Posterior cingulate gyrus (tissue), 11 donors: ENCODE measurements around the gene PCDH18.
"Not testable (repeated sequence)": the region's sequence is repeated elsewhere in the genome, so short reads cannot be mapped to it uniquely, and the experiment has no call there.

Experiments used
- DNase-seq, 10 donors: peaks; one replicate each; pipeline versions ENCODE4 v3.0.0 to v3.0.0-alpha.2; 2020 to 2021; ENCODE audit warnings: mixed read lengths in 3 of 10
- intact Hi-C: fragments of 100-400 bp; cut with DNase I; formaldehyde crosslinking; loops from one replicate; pipeline ENCODE4 v1.15.1; 2023

The PCDH18 gene

DNA sequence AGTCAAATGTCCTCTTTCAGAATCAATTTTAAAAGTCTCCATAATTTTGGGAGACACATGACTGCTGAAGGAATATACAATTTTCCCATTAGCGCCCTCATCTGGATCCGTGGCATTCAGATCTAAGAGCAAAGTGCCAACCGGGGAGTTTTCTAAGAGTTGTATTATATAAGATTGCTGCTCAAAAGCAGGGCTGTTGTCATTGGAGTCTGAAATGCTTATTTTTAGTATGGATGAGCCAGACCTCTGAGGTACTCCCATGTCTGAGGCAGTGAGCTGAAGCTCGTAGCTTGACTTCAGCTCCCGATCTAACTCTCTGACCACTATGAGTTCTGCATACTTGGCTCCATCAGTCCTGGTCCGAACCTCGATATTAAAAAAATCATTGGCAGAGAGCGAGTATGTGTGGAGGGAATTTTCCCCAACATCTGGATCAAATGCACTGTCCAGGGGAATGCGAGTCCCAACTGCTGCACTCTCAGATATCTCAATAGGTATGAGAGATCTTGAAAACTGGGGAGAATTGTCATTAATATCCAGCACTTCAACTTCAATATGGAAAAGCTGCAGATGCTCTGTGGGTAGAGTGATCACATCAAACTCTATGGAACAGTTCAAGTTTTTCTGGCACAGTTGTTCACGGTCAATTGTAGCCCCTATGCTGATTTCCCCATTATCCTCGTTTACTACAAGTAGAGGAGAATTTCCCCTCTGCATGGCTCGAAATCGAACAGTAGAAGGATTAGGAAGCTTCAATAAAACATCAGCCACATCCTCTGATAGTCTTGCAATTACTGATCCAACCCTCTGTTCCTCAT lies 917 bp downstream of the PCDH18 start:
- peak in 2 of 10 donors; percentile 4 to 27 for DNase-seq
- intact Hi-C loops = no loop called here

DNA sequence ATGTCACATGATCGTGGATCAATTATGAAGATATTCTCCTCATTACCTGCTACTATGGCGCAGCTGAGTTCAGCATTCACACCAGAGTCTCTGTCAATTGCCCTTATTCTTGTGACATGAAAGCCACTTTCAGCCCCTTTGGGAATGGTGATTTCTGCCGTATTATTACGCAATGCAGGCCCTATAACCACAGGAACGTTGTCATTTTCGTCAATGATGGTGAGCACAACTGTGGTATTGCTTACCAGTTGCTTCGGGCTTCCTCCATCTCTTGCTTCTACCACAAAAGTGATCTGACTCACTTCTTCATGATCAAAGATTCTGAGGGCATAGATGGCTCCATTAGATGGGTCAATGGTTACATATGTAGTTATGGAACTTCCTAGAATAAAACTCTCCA lies 2.1 kb downstream of the PCDH18 start:
- intact Hi-C loops = no loop called here
- no peak for DNase-seq

DNA sequence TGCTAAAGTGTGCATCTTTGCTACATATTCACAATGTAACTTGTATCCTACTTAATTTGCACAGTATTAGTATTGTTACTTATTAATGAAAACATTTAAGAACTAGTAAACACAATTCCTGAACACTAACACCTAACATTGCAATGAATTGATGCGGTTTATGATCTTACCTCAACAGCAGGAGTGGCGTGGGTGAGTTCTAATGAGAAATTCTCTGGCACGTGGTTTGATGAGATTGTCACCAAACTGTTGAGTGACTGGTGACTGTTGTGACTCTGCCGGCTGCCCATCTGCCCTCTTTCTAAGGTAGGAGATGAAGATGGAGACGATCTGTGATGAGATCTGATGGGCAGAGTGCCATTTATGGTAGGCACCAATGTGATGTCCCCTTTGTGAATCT lies 2.9 kb downstream of the PCDH18 start:
- DNase-seq = peak in 1 of 10 donors; percentile 44

DNA sequence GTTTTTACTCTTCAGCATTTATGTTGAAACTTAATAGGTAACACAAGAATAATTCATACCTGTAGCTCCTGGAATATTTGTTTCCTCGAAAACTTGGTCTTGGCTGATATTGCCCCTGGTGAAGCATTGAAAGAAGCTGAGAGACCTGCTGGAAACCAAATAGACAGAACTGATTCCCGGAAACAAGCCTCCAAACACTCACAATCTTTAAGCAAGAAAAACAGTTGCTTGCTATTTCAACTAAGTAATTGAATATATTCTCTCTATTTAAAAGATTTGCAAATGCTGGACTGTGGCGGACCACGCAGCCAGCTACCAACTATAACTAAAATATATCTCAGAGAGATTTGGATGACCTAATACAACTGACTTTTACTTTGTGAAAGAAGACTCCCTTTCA lies 3.6 kb downstream of the PCDH18 start:
- intact Hi-C loops = no loop called here
- no peak for DNase-seq

More for the DNA sequence above, 2.9 kb downstream of the PCDH18 start:
- intact Hi-C loops = no loop called here

DNA sequence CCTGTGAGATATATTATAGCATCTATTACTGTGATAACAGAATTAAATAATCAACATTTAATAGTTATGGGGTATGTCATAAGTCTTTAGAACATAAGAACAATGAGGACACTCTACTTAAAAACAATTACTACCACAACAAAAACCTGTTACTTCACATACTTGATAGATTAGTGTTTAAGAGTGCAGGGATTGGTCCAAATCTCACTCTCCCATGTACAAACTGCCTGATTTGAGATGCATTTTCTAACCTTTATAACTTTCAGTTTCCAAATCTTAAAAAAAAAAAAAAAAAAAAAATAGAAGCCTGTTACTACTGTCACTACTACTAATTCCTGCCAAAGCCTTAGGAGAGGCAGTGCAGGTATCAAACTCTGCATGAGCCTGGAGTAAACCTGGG lies 5.6 kb downstream of the PCDH18 start:
- no peak for DNase-seq
- intact Hi-C loops = no loop called here

DNA sequence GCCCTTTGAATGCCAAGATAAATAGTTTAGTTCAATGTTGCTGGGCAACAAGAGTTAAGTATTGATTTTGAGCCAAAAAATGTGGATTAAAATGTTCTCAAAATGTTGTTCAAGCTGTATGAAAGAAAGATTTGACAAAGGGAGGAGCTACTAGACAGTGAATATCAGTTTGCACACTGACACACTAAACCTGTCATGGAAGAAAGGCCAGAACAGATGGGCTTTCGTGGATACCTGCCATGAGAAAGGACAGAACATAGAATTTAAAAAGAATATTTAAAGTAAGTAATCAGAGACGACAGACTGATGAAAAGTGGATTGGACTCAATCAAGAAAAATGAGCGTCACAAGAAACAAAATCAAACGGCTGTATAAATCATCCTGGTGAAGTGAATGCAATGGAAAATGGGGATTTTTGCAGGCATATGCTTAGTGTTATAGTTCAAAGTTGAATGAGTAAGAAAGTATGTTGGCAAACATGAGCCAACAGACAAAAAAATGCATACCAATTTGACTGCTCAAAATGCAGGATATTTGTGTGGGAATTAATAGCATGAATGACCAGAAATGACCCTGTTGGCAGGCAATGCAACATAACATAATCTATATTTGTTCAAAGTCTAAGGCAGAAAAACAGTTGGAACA lies 7.4 kb downstream of the PCDH18 start:
- intact Hi-C loops = no loop called here
- DNase-seq = no peak

DNA sequence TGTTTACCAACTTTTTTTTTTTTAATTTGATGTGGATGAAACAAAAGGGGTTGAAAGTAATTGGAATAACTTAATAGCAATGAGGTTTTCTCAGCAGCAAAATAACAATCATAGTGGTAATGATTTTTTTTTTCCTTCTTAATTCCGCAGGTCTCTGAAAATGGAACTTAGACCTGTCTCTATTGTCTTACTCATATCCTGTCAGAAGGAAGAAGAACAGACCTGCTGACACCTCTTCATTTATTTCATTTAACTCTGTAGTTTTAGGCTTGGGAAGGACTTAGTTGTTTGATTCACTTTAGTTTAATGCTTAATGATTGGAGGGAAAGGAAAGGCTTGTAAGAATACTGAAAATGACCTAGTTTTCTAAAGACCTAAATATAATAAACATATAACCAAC lies 9.0 kb downstream of the PCDH18 start:
- no peak for DNase-seq
- intact Hi-C loops = no loop called here

DNA sequence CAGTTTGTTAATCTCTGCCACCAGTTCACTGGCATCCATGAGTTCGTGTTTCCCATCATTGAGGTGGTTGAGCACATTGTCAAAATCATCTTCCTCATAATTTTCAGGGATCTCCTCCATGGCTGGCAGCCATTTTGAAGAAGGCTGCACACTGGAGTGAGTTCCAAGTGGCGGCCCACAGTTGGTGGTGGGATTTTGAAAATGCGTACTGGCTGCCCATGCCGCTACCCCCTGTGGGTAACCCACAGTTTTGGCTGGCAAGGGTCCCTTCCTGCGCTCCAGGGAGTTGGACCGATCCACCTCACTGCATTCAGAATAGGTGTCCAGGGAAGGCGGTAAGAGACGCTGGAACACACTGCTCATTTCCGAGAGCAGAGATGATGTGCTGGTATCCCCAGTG lies 11.2 kb downstream of the PCDH18 start:
- DNase-seq = peak in 2 of 10 donors; percentile 49 to 59
- intact Hi-C loops = no loop called here

DNA sequence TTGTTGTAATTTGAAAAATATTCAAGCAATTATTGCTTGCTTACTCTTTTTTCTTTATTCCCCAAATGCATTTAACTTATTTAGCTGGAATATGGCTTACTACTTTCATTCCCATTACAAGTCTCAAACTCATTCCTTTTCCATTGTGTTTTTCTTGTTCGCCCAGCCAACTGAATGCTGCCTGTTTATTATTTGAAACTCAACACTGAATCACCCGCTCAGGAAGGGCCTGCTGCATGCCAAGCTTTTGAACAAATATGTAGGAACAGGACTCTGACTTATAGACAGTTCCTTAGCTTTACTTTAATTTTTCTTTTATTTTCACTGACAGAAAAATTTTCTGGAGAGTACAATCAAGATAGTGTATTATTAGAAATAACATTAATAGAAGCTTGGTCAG lies 12.9 kb downstream of the PCDH18 start:
- intact Hi-C loops = no loop called here

DNA sequence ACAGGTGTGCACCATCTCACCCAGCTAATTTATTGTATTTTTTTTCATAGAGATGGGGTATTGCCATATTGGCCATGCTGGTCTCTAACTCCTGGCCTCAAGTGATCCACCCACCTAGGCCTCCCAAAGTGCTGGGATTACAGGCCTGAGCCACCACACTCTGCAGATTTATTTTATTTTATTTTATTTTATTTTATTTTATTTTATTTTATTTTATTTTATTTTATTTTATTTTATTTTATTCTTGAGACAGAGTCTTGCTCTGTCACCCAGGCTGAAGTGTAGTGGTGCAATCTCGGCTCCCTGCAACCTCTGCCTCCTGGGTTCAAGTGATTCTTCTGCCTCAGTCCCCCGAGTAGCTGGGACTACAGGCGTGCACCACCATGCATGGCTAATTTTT lies 15.0 kb downstream of the PCDH18 start:
- DNase-seq, intact Hi-C loops: not testable (repeated sequence)

More for the DNA sequence above, 12.9 kb downstream of the PCDH18 start:
- DNase-seq = peak in 1 of 10 donors; percentile 35

DNA sequence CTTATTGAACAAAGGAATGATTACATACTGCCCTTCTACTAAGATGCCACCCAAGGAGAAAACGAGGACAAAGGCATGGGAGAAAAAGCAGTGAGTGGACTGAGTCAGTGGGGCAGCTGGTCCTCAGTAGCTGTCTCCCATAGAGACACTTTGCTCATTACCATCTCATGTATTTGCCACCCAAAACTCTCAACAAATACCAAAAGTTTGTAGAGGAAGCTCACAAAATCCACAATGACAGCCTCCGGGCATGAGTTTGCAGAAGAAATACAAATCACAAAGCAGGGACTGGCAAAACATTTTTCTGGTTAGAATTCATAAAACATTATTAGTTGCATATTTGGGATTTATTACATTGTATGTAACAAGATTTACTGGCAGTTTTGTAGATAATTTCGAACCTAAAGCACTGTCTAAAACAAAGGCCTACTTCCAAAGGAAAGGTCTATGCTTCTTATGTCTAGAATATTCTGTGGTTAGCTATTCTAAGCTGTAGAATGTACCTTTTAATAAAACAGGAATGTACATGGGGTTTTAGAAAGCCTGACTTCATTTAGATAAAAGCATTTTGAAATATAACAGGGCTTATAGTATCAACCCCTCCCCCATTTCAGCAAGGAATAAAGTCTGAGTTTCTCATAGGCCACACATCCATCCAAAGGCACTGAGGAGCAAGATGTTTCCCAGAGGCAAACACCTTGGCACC lies 17.7 kb downstream of the PCDH18 start:
- intact Hi-C loops = no loop called here
- no peak for DNase-seq

DNA sequence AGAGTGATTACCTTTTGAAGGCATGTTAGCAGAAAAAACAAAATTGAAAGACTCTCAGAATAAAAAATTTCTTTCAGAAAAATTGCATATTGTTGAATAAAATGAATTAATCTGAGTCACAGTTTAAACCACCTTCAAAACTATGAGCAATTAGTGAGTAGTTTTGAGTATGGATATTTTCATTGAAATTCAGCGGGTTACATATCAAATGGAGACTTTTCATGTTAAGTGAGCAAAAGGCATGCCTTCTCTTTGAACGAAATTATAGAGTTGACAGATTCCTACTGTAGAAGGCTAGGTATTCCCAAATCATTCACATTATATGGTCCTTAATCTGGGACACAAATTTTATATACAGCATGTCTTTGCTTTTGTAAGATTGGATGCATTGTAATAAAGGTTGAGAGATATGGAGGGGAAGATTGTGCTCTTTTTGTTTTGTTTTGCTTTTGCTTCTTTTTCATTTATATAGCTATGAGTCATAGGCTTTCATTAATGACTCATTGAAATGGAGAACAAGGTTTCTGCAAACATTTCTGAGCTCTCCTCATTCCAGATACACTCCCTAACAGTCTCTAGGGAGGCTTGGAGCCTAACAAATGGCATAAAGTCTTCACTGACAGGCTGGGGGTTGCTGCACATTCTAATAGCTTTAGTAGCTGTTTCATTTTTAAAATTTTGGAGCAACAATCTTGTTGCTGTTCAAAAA lies 21.6 kb downstream of the PCDH18 start:
- intact Hi-C loops = no loop called here
- no peak for DNase-seq

DNA sequence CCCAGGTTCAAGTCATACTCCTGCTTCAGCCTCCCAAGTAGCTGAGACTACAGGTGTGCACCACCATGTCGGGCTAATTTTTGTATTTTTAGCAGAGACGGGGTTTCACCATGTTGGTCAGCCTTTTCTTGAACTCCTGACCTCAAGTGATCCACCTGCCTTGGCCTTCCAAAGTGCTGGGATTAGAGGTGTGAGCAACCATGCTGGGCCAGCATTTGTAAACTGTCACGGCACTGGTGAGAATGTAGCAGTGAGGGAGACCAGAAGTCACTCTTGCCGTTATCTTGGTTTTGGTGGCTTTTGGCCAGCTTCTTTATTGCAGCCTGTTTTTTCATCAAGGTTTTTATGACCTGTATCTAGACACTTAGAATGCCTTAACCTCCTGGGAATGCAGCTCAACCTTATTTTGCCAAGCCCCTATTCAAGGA lies 22.4 kb downstream of the PCDH18 start:
- DNase-seq = no peak
- intact Hi-C loops = no loop called here

DNA sequence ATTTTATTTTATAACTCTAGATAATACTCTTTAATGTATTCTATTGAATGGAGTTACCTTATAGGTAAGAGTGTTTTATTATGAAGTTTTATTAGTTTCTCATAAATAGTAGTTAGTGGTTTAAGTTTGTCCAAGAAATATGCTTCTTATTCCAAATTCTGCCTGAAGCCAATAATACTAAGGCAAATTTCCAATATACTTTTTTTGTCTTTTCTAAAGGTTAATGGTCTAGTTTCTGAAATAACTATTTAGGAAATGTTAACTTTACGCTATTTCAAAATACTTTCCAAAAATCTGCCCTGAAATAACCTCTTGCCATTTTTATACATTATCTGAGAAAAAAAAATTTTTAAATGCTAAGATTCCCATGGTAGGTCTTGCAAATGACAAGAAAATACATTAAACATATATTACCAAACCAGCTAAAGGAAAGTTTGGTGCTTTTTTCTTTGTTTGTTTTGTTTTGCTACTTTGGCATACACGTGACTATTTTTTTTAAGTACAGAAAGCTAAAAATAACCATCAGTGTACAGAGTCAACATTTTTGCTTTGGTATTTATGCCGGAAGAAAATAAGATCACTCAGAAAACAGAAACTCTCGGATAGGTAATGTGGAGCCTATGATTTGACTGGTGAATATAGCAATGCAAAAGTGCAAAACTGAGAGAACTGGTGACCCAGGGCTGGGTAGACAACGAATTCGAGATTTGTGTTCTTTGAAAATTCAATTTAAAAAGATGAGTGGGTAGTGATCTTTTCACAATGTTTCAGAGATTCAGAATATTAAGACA lies 29.8 kb downstream of the PCDH18 start:
- no peak for DNase-seq
- intact Hi-C loops = no loop called here

DNA sequence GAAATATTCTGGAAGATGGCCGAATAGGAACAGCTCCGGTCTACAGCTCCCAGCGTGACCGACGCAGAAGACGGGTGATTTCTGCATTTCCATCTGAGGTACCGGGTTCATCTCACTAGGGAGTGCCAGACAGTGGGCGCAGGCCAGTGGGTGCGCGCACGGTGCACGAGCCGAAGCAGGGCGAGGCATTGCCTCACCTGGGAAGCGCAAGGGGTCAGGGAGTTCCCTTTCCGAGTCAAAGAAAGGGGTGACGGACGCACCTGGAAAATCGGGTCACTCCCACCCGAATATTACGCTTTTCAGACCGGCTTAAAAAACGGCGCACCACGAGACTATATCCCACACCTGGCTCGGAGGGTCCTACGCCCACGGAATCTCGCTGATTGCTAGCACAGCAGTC lies 36.0 kb downstream of the PCDH18 start:
- DNase-seq, intact Hi-C loops: not testable (repeated sequence)

DNA sequence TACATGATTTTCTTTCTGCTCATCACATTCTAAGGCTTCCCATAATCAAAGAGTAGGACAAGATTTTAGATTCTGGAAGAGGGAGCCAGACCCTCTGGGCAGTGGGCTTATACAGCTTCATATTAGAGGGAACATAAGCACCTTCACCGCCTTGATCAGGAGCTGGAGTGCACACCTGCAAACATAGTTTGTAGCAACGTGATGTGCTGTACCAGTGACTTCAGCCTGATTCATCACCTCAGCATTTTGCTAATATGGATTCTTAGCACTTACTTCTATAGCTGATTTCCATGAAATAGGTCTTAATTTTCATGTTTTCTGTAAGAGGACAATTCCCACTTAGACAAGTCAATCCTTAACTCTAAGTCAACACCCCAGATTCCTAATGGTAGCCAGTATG lies 36.7 kb downstream of the PCDH18 start:
- no peak for DNase-seq
- intact Hi-C loops = no loop called here

DNA sequence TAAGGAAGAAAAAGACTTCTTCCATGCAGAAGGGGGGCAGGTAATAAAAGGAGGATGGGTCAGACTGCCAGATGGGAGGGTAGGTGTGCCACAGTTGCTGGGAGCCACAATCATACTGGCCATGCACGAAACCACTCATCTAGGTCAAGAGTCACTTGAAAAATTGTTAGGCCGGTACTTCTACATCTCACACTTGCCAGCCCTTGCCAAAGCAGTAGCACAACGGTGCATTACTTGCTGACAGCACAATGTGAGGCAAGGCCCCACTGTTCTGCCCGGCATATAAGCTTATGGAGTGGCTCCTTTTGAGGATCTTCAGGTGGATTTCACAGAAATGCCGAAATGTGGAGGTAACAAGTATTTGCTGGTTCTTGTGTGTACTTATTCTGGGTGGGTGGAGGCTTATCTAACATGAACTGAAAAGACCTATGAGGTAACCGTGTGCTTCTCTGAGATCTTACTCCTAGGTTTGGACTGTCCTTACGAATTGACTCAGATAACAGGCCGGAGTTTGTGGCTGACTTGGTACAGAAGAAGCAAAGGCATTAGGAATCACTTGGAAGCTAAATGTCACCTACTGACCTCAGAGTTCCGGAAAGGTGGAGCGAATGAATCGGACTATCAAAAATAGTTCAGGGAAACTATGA lies 48.9 kb downstream of the PCDH18 start:
- DNase-seq, intact Hi-C loops: not testable (repeated sequence)

DNA sequence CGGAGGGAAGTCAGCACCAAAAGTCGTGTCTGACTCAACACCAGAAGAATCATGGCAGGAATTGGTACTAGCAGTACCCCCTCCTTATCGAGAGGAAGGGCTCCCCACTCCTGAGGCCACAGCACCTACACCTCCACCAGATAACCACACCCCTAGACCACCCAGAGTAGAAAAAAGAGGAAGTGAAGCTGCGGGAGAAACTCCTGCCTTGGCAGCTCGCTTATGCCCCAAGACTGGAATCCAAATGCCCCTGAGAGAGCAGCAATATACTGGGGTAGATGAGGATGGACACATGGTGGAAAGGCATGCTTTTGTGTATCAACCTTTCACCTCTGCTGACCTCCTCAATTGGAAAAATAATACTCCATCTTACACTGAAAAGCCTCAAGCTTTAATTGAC lies 52.6 kb downstream of the PCDH18 start:
- DNase-seq, intact Hi-C loops: not testable (repeated sequence)

DNA sequence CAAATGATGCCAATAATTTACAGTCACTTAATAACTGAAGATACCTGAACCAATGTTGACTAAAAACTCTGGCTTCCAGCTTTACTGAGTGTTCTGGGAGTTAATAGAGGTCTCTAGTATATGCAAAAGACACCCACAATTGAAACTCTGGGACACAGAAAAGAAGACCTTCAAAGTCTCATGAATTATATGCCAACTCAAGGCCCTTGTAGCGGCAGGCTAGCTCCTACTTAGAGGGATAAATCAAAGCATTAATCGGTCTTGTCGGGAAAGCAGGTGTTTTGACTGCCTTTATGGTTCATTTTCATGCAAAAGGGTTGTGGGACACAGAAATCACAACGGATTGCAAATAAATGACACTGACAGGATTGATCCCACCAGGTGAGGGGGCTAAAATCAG lies 55.9 kb downstream of the PCDH18 start:
- DNase-seq = no peak

More for the DNA sequence above, 55.9 kb downstream of the PCDH18 start:
- intact Hi-C loops = no loop called here
